Mesodermal cell (in vitro differentiated cells): ENCODE data around the gene NUP88.

ENCODE experiments used
- H3K27ac ChIP-seq: 2 replicates; pipeline ENCODE4 v1.7.0; 2013; ENCODE audit warnings: mild to moderate bottlenecking, low read depth, low read length, moderate library complexity; ENCODE audit not compliant: severe bottlenecking
- H3K36me3 ChIP-seq: 2 replicates; pipeline ENCODE4 v1.7.1; 2013; ENCODE audit warnings: mild to moderate bottlenecking, low read length, moderate library complexity; ENCODE audit not compliant: control insufficient read depth, insufficient read depth
- H3K4me1 ChIP-seq: one replicate; pipeline ENCODE4 v1.7.1; 2013; ENCODE audit warnings: mild to moderate bottlenecking, low read length; ENCODE audit not compliant: insufficient read depth, control insufficient read depth, poor library complexity, severe bottlenecking
- H3K4me3 ChIP-seq: 2 replicates; pipeline ENCODE4 v1.7.0; 2013; ENCODE audit warnings: low read length, control low read depth, mild to moderate bottlenecking; ENCODE audit not compliant: insufficient read depth, poor library complexity, severe bottlenecking; ENCODE audit errors: extremely low read depth
- H3K9me3 ChIP-seq: 2 replicates; pipeline ENCODE4 v1.7.1; 2013; ENCODE audit warnings: mild to moderate bottlenecking, low read length, moderate library complexity; ENCODE audit not compliant: control insufficient read depth
- WGBS, 2 experiments: methylation state at CpG; one replicate each; pipeline ENCODE4 v1.1.5; 2013; ENCODE audit warnings: missing lambda C conversion rate in 2 of 2; ENCODE audit not compliant: insufficient coverage in 2 of 2; 5-methylcytosine and 5-hydroxymethylcytosine counted together

The NUP88 gene

GRCh38 chr17:5355421-5356129, 63.9 kb downstream of the NUP88 start:
- Histone ChIP-seq H3K9me3 (no peaks in the 10 kb centered on the region), H3K4me3 (no peak overlapping the region), H3K36me3 (peaks cover 73% of the 10 kb centered on the region), H3K27ac (no peak overlapping the region), H3K4me1 (no peaks in the 10 kb centered on the region)
- WGBS, 2 experiments, result 94 to 100% methylated on average over 3 of the region's 3 CpGs

GRCh38 chr17:5354886-5355415, 64.5 kb downstream of the NUP88 start:
- Histone ChIP-seq H3K4me3 (no peak overlapping the region), H3K27ac (no peak overlapping the region), H3K36me3 (peaks cover 74% of the 10 kb centered on the region), H3K4me1 (no peaks in the 10 kb centered on the region), H3K9me3 (no peaks in the 10 kb centered on the region)
- 100% methylated on average over 1 of the region's 2 CpGs for WGBS, 2 experiments

DNA sequence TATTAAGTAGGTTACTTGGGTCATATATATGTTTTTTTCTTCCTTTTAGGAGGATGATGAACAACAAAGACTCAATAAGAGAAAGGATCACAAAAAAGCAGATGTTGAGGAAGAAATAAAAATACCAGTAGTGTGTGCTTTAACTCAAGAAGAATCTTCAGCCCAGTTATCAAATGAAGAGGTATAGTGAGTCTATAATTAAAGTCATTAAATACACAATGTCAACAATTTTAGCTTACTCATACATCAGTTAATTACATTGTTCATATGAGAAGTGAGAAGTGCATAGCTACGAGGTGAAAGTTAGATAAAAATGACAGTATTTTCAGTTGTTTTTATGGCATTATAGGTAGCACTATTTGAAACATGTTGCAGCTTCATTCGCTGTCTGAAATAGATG, 65.2 kb downstream of the NUP88 start:
- WGBS, 2 experiments, result 100% methylated on average over 1 of the region's 2 CpGs; no CpG with 5 or more reads in 1 of the 2 experiments
- no peak overlapping the region for H3K4me3 ChIP-seq
- H3K36me3 ChIP-seq, result peaks cover 71% of the 10 kb centered on the region
- H3K9me3 ChIP-seq, result no peaks in the 10 kb centered on the region
- H3K4me1 ChIP-seq, result no peaks in the 10 kb centered on the region
- H3K27ac ChIP-seq, result no peak overlapping the region

GRCh38 chr17:5352681-5353289, 66.7 kb downstream of the NUP88 start:
- H3K4me1 ChIP-seq, result no peaks in the 10 kb centered on the region
- no peak overlapping the region for H3K4me3 ChIP-seq
- H3K27ac ChIP-seq, result no peak overlapping the region
- WGBS, 2 experiments, result 91 to 93% methylated on average over 2 to 3 of the region's 4 CpGs
- H3K36me3 ChIP-seq, result peaks cover 71% of the 10 kb centered on the region
- H3K9me3 ChIP-seq, result no peaks in the 10 kb centered on the region

GRCh38 chr17:5344914-5345313, 74.5 kb downstream of the NUP88 start:
- Histone ChIP-seq H3K9me3 (no peaks in the 10 kb centered on the region), H3K4me1 (no peaks in the 10 kb centered on the region), H3K27ac (no peak overlapping the region), H3K4me3 (no peak overlapping the region), H3K36me3 (peaks cover 55% of the 10 kb centered on the region)
- 100% methylated on average over 5 to 8 of the region's 9 CpGs for WGBS, 2 experiments
